DMS153 (cell line): ENCODE data around the gene LMO2.

Experiments used
- DNase-seq: peaks from one replicate; lab custom pipeline; 2025; lab: John Stamatoyannopoulos, UW

Gene LMO2

GRCh38 chr11:33913991-33914390 is 22.1 kb upstream of the LMO2 start:
- no peak for DNase-seq

GRCh38 chr11:33912405-33913361 is 20.8 kb upstream of the LMO2 start:
- DNase-seq = no peak

- no peak for DNase-seq
These were observed 19.1 kb upstream of the LMO2 start for GRCh38 chr11:33910958-33911339.

- no peak for DNase-seq
These were observed 18.6 kb upstream of the LMO2 start for GRCh38 chr11:33910296-33910957.

DNA sequence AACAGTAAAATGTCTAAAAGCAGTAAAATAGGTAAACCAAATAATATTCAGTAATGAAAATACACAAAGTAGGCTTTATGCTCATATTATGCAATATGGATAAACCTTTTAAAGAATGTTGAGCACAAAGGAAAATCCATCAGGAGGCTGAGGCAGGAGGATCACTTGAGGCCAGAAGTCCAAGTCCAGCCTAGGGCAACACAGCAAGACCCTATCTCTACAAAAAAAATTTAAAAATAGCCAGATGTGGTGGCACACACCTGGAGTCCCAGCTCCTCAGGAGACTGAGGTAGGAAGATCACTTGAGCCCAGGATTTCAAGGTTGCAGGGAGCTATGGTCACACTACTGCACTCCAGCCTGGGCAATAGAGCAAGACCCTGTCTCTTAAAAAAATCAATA is 17.7 kb upstream of the LMO2 start:
- no peak for DNase-seq

DNA sequence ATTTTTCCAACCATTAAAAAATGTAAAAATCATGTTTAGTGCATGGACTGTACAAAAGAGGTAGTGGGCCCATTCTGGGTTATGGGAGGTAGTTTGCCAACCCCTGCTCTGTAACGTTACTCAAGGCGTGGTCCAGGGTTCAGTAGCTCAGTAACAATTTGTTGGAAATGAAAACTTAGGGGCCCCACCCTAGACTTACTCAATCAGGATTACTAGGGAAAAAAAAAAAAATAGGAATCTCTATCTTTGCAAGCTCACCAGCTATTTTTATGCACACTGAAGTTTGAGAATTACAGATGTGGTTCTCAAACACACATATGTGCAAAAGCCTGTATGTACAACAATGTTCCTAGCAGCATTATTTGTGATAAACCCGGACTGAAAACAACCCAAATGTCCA is 17.3 kb upstream of the LMO2 start:
- DNase-seq = no peak

- DNase-seq = no peak
These were observed 15.5 kb upstream of the LMO2 start for GRCh38 chr11:33907421-33907820.

GRCh38 chr11:33906484-33907186 is 14.8 kb upstream of the LMO2 start:
- DNase-seq = no peak

- DNase-seq = no peak
These were observed 12.2 kb upstream of the LMO2 start for GRCh38 chr11:33904102-33904501.

- DNase-seq = no peak
These were observed 8.4 kb upstream of the LMO2 start for GRCh38 chr11:33900159-33900840.

DNA sequence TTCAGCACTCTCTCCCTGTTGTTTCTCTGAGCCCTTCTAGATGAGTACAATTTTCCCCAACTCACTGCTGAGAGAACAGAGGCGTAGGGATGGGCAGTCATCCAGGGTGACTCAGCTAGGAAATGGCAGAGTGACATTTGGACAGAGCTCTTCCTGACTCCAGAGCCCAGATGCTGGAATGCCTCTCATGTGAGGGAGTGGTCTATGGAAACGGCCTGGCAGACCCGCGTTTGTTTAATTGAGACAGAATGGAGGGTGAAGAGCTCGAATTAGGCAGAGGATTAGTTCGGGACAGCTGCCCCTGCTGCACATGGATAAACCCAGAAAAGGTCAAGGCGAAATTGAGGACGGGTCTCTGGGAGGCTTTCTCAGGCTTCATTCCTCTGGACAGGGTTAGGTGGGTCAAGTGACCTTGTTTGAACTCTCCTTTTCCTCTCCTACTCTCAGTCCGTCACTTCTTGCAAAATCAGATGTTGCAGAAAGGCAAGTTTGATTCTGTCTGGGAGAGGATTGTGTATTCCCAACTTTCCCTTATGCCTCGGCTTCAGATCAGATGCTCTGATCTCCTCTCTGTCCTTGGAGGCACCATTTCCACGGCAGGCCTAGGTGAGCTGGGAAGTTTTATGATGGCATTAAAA is 7.6 kb upstream of the LMO2 start:
- peak; percentile 5 for DNase-seq

DNA sequence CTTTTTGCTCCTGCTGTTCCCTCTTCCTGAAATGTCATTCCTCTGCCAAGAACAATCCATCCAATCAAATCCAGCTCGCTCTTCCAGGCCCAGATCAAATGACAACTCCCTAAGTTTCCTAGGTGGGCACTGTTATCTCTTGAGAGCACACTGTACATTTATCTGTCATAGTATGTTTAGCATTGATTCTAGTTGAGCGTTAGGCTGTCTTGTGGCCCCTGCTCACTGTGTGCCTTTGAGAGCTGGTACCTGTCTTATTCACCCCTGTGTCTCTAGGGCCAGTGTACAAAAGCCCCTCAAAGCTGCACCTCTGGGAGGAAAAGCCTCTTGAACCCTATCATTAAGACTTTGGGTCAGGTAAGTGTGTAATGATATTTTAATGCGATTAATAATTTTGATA is 7.1 kb upstream of the LMO2 start:
- DNase-seq = no peak

- no peak for DNase-seq
These were observed 6.0 kb upstream of the LMO2 start for GRCh38 chr11:33897761-33898375.

DNA sequence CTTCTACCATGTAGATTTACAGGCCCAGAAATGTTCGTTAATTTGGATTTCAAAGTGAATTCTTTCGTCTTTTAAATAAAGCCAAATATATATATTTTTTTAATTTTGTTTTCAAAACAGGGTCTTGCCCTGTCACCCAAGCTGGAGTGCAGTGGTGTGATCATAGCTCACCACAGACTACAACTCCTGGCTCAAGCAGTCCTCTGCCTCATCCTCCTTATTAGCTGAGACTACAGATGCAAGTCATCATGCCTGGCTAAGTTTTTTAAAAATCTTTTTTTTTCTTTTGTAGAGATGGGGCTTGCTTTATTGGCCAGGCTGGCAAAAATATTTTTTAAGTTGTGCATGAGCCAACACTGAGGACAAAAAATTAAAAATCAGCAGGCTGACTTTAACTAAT is 5.0 kb upstream of the LMO2 start:
- DNase-seq = no peak

- DNase-seq = no peak
These were observed 3.9 kb upstream of the LMO2 start for GRCh38 chr11:33895752-33896137.

DNA sequence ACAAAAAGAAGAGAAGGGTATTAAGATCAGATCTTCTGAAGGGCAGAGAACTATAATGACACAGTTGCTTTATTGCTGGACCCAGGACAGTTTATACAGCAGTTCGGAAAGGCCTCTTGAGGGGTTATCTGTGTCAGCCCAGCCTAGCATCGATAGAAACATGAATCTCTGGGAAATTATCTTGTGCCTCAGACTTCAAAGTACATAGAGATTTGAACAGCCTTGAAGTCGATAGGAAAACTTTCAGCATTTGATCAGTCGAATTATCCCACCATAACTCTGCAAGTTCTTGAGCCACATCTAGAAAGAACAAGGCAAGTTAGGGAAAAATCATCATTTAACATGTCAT is 2.5 kb upstream of the LMO2 start:
- DNase-seq = no peak

DNA sequence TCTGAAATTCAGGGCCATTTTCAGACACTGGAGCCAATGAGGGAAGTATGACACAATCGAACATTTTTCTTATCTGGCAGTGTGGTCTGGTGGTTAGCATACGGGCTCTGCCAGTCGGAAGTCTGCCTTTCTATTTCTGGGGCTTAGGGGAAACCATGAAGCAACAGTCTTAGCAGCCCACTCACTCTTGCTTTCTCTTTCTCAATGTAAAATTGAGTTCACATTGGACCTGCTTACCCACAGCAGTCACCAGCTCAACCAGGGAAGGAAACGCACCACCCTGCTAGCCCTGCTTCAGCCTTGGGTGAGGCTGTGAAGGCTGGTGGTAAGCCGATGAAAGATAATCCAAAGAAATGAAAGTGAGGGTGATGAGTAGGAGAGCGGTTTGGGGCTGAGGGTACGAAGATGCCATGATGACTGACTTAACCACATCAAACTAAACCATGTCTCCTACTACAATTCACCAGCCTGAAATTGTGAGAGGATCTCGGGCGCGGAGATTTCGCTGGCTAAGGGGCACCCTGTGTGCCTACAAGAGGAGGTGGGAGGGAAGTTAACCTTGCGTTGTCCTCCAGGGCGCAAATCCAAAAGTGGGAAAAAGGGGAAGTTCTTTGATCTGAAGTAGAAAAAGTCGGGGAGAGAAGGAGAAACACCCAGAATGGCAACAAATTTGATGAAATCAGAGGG is 2.0 kb upstream of the LMO2 start:
- no peak for DNase-seq

- no peak for DNase-seq
These were observed 1.2 kb upstream of the LMO2 start for GRCh38 chr11:33892906-33893594.

- DNase-seq = no peak
These were observed 2.0 kb downstream of the LMO2 start for GRCh38 chr11:33889821-33890378.

DNA sequence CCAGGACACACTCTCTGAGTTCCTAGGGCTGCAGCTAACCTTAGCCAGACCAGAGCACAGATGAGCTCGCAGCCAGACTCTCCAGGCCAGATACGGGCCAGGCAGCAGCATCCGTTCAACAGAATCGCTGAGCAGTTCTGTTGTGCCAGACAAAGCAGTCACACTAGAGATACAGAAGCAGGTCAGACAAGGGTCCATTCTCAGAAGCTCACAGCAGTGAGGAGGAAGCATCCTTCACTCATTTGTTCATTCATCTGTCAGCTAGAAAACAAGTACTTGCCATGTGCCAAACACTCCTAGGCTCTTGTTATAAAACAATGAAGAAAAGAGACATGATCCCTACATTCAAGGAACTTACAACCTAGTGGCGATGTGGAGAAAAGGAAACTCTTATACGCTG is 2.6 kb downstream of the LMO2 start:
- DNase-seq = no peak
